Pulmonary artery endothelial cell (primary cell): ENCODE data around the gene TRPV2. TPM values are rescaled to one million over a fixed set of nuclear protein-coding genes. Genes with fewer than 3 reads are reported as not detected.

Experiments
- DNase-seq: peaks from one replicate; pipeline ENCODE4 v3.0.0-alpha.2; 2011; ENCODE audit warnings: low read depth, low spot score
- total RNA-seq: library from RNA; depleted of rRNA; stranded (reverse); fragments of >200 nt; gene quantifications from 2 replicates; pipeline ENCODE4 v1.2.3, GENCODE V29; 2014

The TRPV2 gene
- total RNA-seq, 1 donor from 2014 or later: 24.3 TPM

DNA sequence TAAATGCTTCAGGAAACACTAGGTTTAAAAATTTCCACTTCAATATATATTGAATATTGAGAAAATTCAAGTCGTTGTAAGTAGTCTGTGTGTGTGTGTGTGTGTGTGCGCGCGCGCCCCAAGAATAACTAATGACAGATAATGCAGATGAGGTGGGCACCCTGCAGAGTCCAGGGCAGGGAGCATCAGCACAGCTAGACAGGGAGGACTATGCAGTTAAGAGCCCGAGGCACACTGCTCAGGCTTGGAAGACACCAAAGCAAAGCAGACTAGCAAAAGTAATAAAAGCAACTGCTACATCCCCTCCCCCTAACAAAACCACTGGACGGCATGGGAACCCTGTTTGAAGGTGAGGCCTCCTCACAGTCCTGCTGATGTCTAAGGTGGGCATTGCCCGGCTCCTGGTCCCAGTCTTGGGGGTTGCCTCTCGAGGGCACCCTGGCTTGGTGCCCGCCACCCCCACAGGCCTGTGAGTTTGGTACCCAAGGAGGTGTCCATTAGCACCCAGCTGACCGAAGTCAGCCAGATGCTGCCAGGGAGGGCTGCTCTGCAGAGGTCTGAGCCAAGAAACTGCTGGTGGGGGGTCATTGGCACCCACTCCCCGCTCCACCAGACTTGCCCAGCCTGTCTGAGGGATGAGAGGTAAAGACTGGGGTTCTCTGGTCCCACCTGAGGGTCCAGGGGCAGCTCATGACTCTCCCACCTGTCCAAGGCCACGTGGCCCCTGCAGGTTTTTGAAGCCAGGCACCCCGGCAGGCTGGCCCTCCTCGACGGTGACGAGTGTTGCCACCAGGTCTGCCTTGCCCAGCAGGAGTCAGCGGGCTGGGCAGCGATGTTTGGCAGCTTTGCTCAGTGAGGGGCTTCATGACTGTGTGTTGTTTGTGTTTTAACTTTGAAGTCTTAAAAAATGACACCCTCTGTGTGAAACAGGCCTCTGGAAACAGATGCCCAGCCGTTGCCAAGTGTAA, 58.0 kb downstream of the TRPV2 start:
- DNase-seq: no peak

DNA sequence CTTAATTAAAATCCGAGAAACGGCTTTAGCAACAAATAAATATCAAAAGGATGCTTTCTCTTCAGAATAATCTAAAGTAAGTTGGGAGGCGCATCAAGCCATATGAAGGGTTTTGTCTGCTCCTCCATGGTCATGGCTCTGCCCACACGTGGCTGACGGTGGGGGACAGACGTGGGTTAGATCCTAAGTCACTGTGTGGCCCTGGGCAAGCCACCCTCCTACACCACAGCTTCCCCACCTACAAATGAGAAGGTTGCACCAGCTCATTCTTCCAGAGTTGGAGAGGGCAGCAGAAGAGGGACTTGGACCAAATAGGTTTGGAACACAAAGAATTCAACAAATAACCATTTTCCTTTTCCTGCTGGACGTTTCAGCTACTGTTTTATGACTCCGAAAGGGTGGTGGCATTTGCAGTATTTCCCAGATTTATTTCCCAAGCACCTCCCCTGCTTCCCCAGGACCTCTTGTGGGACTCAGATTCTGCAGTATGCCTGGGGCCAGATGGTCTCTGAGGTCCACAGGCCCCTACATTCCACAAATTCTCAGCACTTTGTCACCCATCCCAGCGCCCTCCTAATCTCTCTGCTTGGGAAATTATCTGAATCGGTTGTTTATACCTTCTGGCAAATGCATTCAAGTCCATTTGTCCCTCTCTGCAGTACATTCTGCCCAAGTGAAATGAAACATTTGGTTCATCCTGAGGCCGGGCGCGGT, 58.8 kb downstream of the TRPV2 start:
- no peak for DNase-seq

GRCh38 chr17:16475179-16475704, 59.9 kb downstream of the TRPV2 start:
- no peak for DNase-seq

- DNase-seq: peak; percentile 53
Observed at GRCh38 chr17:16477255-16477654, 61.9 kb downstream of the TRPV2 start.

DNA sequence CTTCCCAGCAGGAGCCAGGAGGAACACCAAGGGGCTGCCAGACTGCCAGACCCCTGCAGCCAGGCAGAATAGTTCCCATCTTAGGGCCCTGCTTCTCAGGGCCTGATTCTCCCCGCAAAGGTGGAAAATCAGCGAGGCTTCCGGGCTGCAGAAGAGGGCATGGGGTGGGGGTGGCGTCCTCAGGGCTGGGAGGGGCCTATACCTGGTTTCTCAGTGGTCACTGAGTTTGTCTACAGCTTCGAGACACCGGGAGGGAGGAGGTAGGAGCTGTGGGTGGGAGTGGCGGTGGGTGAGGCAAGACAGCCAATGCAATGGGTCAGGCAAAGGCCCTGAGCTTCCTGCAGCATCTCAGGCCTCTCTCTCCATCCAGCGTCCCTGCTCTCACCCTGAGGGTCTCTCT, 62.3 kb downstream of the TRPV2 start:
- no peak for DNase-seq

DNA sequence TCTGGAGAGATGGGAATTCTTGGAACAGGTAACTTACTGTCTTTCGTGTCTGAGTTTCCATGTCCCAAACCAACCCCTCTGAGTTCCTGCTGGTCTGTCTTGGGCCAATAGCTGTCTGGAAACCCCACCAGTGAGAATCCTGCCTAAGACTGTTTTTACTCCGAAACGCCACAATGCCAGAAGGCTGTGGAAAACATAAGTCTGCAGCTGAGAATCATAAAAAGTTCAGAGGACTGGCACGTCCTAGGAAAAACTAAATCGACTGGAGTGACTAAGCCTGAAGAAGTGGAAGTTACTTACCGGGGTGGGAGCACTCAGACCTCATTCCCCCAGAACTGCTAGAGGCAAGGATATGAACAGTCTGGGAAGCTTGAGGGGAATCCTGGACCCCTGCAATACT, 63.3 kb downstream of the TRPV2 start:
- no peak for DNase-seq

GRCh38 chr17:16479264-16479663, 63.9 kb downstream of the TRPV2 start:
- no peak for DNase-seq

DNA sequence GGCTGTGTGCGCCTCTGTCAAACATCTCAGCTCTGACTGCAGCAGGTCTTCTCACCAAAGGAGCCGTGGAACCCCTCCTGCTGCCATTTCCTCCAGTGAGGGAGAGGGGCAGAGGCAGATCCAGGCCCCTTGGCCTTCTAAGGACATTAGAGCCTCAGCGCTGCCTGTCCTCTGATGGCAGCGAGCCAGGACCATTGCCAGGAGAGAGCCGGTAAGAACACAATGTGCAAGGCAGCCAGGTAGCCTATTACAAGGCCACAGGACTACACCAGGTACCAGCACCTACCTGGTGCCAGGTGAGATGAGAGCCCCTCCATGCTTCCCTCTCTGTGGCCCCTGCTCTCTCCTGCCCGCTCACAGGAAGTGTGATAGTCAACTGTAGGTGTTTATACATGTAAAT, 65.6 kb downstream of the TRPV2 start:
- no peak for DNase-seq

DNA sequence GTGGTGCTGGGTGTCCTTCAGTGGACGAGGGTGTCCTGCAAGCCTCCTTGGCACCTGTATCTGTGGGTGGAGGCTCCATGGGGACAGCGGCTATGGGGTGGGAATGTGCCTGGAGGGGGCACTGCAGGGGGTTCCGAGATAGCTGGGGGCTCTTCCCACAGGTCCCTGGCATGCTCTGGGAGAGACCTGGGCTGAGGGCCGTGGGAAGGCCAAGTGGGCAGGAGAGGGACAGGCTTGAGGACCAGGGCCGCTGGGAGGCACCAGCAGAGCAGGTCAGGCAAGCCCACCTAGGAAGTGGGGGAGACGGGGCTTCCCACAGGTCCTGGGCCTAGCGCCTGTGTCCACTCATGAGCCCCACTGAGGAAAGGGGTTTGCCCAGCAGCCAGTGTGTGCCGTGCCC, 66.9 kb downstream of the TRPV2 start:
- DNase-seq: no peak

- no peak for DNase-seq
Observed at GRCh38 chr17:16483021-16483645, 67.8 kb downstream of the TRPV2 start.

GRCh38 chr17:16484445-16485175, 69.2 kb downstream of the TRPV2 start:
- no peak for DNase-seq

Other genes starting within 250 kb of the TRPV2 start
- gene NCOR1, start 200.0 kb upstream of the TRPV2 start, total RNA-seq: 96.1 and 138 TPM in 2 replicates
- 8.7 and 18.4 TPM in 2 replicates for gene PIGL, start 198.4 kb upstream of the TRPV2 start, total RNA-seq
- 14.8 and 51.0 TPM in 2 replicates for gene CENPV, start 62.1 kb upstream of the TRPV2 start, total RNA-seq
- 2,277 and 2,435 TPM in 2 replicates for gene UBB, start 34.5 kb upstream of the TRPV2 start, total RNA-seq
- gene LRRC75A, start 76.6 kb downstream of the TRPV2 start, total RNA-seq: 2.0 and 3.6 TPM in 2 replicates
- 4.0 and 4.2 TPM in 2 replicates for gene ZNF287, start 153.6 kb downstream of the TRPV2 start, total RNA-seq
- gene ZNF624, start 238.3 kb downstream of the TRPV2 start, total RNA-seq: 3.9 and 4.4 TPM in 2 replicates